Prostate gland (tissue), 2 donors: ENCODE data around the gene SLC35D2.

Experiments used
- POLR2A ChIP-seq: fragments of 450-650 bp; IDR thresholded peaks from one replicate; pipeline ENCODE4 v1.6.1; 2016; ENCODE audit warnings: antibody characterized with exemption, mild to moderate bottlenecking
- POLR2AphosphoS5 ChIP-seq: sonication (generic); formaldehyde crosslinking; IDR thresholded peaks from one replicate; pipeline ENCODE4 v1.6.1; 2017; ENCODE audit warnings: antibody characterized with exemption
- TF ChIP-seq, protein P1 (sequence below), 4 experiments: fragments of 200-600 bp in 2 of 4; fragments of 450-650 bp in 2 of 4; sonication (generic) in 2 of 4; IDR thresholded peaks; 1 replicate in 3 of 4; 2 replicates in 1 of 4; pipeline ENCODE4 v1.5.1; 2016 to 2019; ENCODE audit warnings: antibody characterized with exemption in 4 of 4, mild to moderate bottlenecking in 2 of 4, moderate library complexity in 2 of 4

DNA sequence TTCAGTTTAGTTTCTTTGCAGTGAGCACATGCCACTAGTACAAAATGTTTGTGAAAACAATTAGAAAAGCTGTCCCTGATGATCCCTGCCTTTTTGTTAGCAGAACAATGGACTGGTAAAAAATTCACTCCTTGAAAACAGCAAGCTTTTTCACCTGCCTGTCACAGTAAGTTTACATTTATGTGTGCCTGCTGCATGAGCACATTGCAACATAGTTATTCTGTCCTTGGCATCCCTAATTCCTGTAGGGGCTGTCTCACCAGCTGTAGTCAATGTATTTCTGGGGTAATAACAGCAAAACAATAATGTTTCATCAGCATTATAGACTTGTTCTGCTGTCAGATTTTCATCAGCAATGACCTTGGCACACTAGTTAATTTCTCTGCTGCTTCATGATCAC lies 46.2 kb upstream of the SLC35D2 start:
- TF ChIP-seq POLR2A, result no peak
- TF ChIP-seq, protein P1, sequence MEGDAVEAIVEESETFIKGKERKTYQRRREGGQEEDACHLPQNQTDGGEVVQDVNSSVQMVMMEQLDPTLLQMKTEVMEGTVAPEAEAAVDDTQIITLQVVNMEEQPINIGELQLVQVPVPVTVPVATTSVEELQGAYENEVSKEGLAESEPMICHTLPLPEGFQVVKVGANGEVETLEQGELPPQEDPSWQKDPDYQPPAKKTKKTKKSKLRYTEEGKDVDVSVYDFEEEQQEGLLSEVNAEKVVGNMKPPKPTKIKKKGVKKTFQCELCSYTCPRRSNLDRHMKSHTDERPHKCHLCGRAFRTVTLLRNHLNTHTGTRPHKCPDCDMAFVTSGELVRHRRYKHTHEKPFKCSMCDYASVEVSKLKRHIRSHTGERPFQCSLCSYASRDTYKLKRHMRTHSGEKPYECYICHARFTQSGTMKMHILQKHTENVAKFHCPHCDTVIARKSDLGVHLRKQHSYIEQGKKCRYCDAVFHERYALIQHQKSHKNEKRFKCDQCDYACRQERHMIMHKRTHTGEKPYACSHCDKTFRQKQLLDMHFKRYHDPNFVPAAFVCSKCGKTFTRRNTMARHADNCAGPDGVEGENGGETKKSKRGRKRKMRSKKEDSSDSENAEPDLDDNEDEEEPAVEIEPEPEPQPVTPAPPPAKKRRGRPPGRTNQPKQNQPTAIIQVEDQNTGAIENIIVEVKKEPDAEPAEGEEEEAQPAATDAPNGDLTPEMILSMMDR (IDR thresholded peaks at IDR 0.05), result no peak
- no peak for TF ChIP-seq POLR2AphosphoS5
